ENCODE data around the gene CNOT11.

DNA sequence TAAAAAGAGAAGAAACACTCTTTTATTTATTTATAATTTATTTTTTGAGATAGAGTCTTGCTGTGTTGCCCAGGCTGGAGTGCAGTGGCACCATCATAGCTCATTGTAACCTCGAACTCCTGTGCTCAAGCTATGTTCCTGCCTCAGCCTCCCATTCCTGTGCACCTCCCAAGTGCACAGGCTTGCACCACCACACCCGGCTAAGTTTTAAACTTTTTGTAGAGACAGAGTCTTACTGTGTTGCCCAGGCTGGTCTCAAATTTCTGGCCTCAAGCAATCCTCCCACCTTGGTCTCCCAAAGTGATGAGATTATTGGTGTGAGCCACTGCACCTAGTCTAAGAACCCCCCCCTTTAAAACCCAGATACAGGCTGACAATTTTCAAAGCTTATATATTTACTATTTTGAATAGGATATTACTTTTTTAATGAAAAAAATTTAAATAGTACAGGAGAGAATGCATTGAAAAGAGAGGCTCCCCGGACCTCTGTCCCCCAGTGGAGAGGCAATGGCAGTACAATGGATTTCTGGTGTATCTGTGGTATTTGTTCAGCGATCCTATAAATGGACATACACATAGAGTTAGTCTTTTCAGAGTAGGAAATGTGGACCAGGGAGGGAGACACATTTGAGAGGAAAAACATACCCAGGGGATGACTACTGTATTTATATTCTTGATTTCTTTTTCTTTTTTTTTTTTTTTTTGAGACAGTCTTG, 48.1 kb upstream of the CNOT11 start:
- no peak for TF ChIP-seq EZH2 (IDR thresholded peaks at IDR 0.05; ENCODE audit: borderline replicate concordance, low read length)
- TF ChIP-seq, protein P1, sequence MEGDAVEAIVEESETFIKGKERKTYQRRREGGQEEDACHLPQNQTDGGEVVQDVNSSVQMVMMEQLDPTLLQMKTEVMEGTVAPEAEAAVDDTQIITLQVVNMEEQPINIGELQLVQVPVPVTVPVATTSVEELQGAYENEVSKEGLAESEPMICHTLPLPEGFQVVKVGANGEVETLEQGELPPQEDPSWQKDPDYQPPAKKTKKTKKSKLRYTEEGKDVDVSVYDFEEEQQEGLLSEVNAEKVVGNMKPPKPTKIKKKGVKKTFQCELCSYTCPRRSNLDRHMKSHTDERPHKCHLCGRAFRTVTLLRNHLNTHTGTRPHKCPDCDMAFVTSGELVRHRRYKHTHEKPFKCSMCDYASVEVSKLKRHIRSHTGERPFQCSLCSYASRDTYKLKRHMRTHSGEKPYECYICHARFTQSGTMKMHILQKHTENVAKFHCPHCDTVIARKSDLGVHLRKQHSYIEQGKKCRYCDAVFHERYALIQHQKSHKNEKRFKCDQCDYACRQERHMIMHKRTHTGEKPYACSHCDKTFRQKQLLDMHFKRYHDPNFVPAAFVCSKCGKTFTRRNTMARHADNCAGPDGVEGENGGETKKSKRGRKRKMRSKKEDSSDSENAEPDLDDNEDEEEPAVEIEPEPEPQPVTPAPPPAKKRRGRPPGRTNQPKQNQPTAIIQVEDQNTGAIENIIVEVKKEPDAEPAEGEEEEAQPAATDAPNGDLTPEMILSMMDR (IDR thresholded peaks at IDR 0.05; ENCODE audit: low read length), result no peak
